A549 (cell line): ENCODE data around the gene CPA5. TPM values are rescaled to one million over a fixed set of nuclear protein-coding genes. Genes with fewer than 3 reads are reported as not detected.

Source experiments
- ATAC-seq, 2 experiments: fragments of 200-7000 bp in 1 of 2; fragments of >200 bp in 1 of 2; cut with Nextera tagmentation in 1 of 2; cut with Tn5 transposase in 1 of 2; 3 replicates each; pipeline versions ENCODE4 v1.8.0 to v1.9.1; 2018 to 2020; ENCODE audit warnings: mild to moderate bottlenecking in 1 of 2, moderate library complexity in 1 of 2
- CTCF ChIA-PET: fragments of 300-600 bp; sonication (Branson Sonifier 250); formaldehyde crosslinking; extraction: SDS; loops from one replicate; lab custom pipeline; 2021; ENCODE audit warnings: antibody characterized with exemption, inconsistent platforms; lab: Yijun Ruan, JAX
- POLR2A ChIA-PET: fragments of 350-600 bp; formaldehyde crosslinking; extraction: SDS; loops from one replicate; lab custom pipeline; 2021; ENCODE audit warnings: antibody characterized with exemption, inconsistent platforms; lab: Yijun Ruan, JAX
- DNase-seq, 2 experiments: peaks; one replicate each; pipeline versions ENCODE4 v3.0.0 to v3.0.0-alpha.2; 2011 to 2016; ENCODE audit warnings: low read depth in 1 of 2, low spot score in 1 of 2
- FAIRE-seq: peaks from 2 replicates; lab custom pipeline; 2011; peaks lifted over from hg19 to GRCh38; lab: Jason Lieb, UNC
- H3K27ac ChIP-seq, 2 experiments: fragments of >200 bp; sonication (Bioruptor Twin); formaldehyde crosslinking; 3 replicates each; pipeline ENCODE4 v1.5.1; 2016 to 2017
- H3K4me1 ChIP-seq: fragments of >200 bp; sonication (Bioruptor Twin); formaldehyde crosslinking; 3 replicates; pipeline ENCODE4 v1.6.1; 2016
- H3K4me2 ChIP-seq: fragments of >200 bp; sonication (Bioruptor Twin); formaldehyde crosslinking; 3 replicates; pipeline ENCODE4 v1.6.1; 2016
- H3K4me3 ChIP-seq: fragments of >200 bp; sonication (Bioruptor Twin); formaldehyde crosslinking; 3 replicates; pipeline ENCODE4 v1.5.1; 2016
- H3K9me3 ChIP-seq: fragments of >200 bp; sonication (Bioruptor Twin); formaldehyde crosslinking; 3 replicates; pipeline ENCODE4 v1.6.1; 2016
- BHLHE40 ChIP-seq: IDR thresholded peaks from 2 replicates; pipeline ENCODE4 v1.6.1; 2012; ENCODE audit warnings: low read depth, low read length, inconsistent platforms
- CEBPB ChIP-seq, 2 experiments: fragments of >200 bp in 1 of 2; sonication (Bioruptor Twin) in 1 of 2; formaldehyde crosslinking in 1 of 2; IDR thresholded peaks; 2 replicates each; pipeline ENCODE4 v1.6.1; 2012 to 2016
- CHD2 ChIP-seq: fragments of 150-350 bp; IDR thresholded peaks from 2 replicates; pipeline ENCODE4 v1.6.1; 2014; ENCODE audit warnings: low read length; ENCODE audit not compliant: partially characterized antibody
- CHD4 ChIP-seq: fragments of 200-600 bp; sonication (generic); IDR thresholded peaks from 2 replicates; pipeline ENCODE4 v1.6.1; 2016; ENCODE audit warnings: antibody characterized with exemption, mild to moderate bottlenecking, borderline replicate concordance
- CTCF ChIP-seq: fragments of >200 bp; sonication (Bioruptor Twin); formaldehyde crosslinking; IDR thresholded peaks from 3 replicates; pipeline ENCODE4 v1.5.1; 2016
- EP300 ChIP-seq, 2 experiments: fragments of >200 bp; sonication (Bioruptor Twin); formaldehyde crosslinking; IDR thresholded peaks; 2 replicates in 1 of 2; 3 replicates in 1 of 2; pipeline ENCODE4 v1.6.1; 2016 to 2017
- ESRRA ChIP-seq: fragments of 150-350 bp; IDR thresholded peaks from 2 replicates; pipeline ENCODE4 v1.6.1; 2014; ENCODE audit warnings: mild to moderate bottlenecking, low read length, borderline replicate concordance
- FOSB ChIP-seq: fragments of 250-450 bp; sonication (Bioruptor Pico); IDR thresholded peaks from 2 replicates; pipeline ENCODE4 v1.5.0; 2020; ENCODE audit warnings: mild to moderate bottlenecking, moderate library complexity
- GATA3 ChIP-seq: IDR thresholded peaks from 2 replicates; pipeline ENCODE4 v1.6.1; 2012; ENCODE audit warnings: borderline replicate concordance
- HMGXB4 ChIP-seq: fragments of 250-450 bp; sonication (Bioruptor Pico); IDR thresholded peaks from 2 replicates; pipeline ENCODE4 v1.5.0; 2021; ENCODE audit warnings: mild to moderate bottlenecking, moderate library complexity, borderline replicate concordance
- HOXB13 ChIP-seq: fragments of 250-450 bp; sonication (Bioruptor Pico); IDR thresholded peaks from 2 replicates; pipeline ENCODE4 v1.5.0; 2020; ENCODE audit warnings: low read depth, mild to moderate bottlenecking, moderate library complexity
- HOXB5 ChIP-seq: fragments of 250-450 bp; sonication (Bioruptor Pico); IDR thresholded peaks from 2 replicates; pipeline ENCODE4 v1.5.0; 2020; ENCODE audit warnings: mild to moderate bottlenecking, moderate library complexity
- JUN ChIP-seq, 2 experiments: fragments of >200 bp; sonication (Bioruptor Twin); formaldehyde crosslinking; IDR thresholded peaks; 2 replicates in 1 of 2; 3 replicates in 1 of 2; pipeline ENCODE4 v1.6.1; 2016 to 2017
- KDM5A ChIP-seq: fragments of 200-600 bp; sonication (generic); IDR thresholded peaks from 2 replicates; pipeline ENCODE4 v1.6.1; 2016; ENCODE audit warnings: antibody characterized with exemption, mild to moderate bottlenecking
- MAFK ChIP-seq: fragments of 450-650 bp; IDR thresholded peaks from 2 replicates; pipeline ENCODE4 v1.6.1; 2014; ENCODE audit not compliant: partially characterized antibody
- MAX ChIP-seq: IDR thresholded peaks from 2 replicates; pipeline ENCODE4 v1.6.1; 2012
- MYC ChIP-seq: IDR thresholded peaks from 2 replicates; pipeline ENCODE4 v1.6.1; 2012; ENCODE audit warnings: mild to moderate bottlenecking, inconsistent platforms, low read length, improper control_type of control experiment, borderline replicate concordance
- NFE2L2 ChIP-seq: fragments of 150-350 bp; conservative IDR thresholded peaks from 2 replicates; pipeline ENCODE4 v1.6.1; 2014; ENCODE audit warnings: low read length
- NPAS2 ChIP-seq: fragments of 250-450 bp; sonication (Bioruptor Pico); IDR thresholded peaks from 2 replicates; pipeline ENCODE4 v1.8.0; 2022; ENCODE audit warnings: mild to moderate bottlenecking, moderate library complexity, borderline replicate concordance
- NR3C1 ChIP-seq: fragments of >200 bp; sonication (Bioruptor Twin); formaldehyde crosslinking; IDR thresholded peaks from 3 replicates; pipeline ENCODE4 v1.6.1; 2017
- POLR2A ChIP-seq: IDR thresholded peaks from 2 replicates; pipeline ENCODE4 v1.6.1; 2012; ENCODE audit warnings: mild to moderate bottlenecking, low read length
- POLR2AphosphoS2 ChIP-seq: conservative IDR thresholded peaks from 2 replicates; pipeline ENCODE4 v1.6.1; 2012; ENCODE audit warnings: low read length, improper control_type of control experiment, inconsistent platforms
- RCOR1 ChIP-seq: fragments of 150-350 bp; IDR thresholded peaks from 2 replicates; pipeline ENCODE4 v1.6.1; 2014; ENCODE audit warnings: antibody characterized with exemption, low read length, low read depth
- RFX5 ChIP-seq: fragments of 450-650 bp; IDR thresholded peaks from 2 replicates; pipeline ENCODE4 v1.7.1; 2014; ENCODE audit warnings: antibody characterized with exemption, mild to moderate bottlenecking, moderate library complexity
- TFCP2L1 ChIP-seq: fragments of 250-450 bp; sonication (Bioruptor Pico); IDR thresholded peaks from 2 replicates; pipeline ENCODE4 v1.5.0; 2021; ENCODE audit warnings: mild to moderate bottlenecking
- ZC3H11A ChIP-seq: fragments of 450-650 bp; IDR thresholded peaks from 2 replicates; pipeline ENCODE4 v1.6.1; 2014; ENCODE audit warnings: antibody characterized with exemption, mild to moderate bottlenecking
- ZFP36 ChIP-seq: fragments of 450-650 bp; IDR thresholded peaks from 2 replicates; pipeline ENCODE4 v1.6.1; 2014; ENCODE audit warnings: borderline replicate concordance; ENCODE audit not compliant: partially characterized antibody
- ZSCAN20 ChIP-seq: fragments of 250-450 bp; sonication (Bioruptor Pico); IDR thresholded peaks from 2 replicates; pipeline ENCODE4 v1.8.0; 2022; ENCODE audit warnings: mild to moderate bottlenecking, moderate library complexity
- WGBS: methylation state at CpG from one replicate; pipeline ENCODE4 v1.1.6; 2017; ENCODE audit errors: missing lambda C conversion rate; 5-methylcytosine and 5-hydroxymethylcytosine counted together
- polyA plus RNA-seq, 4 experiments: library from polyadenylated mRNA; depleted of rRNA in 3 of 4; stranded (reverse); fragments of >200 nt; fragmentation: RNase III in 1 of 4; extraction: RNeasy Plus Mini Kit Qiagen cat#74134 plus additional on column Dnase treatment in 1 of 4; gene quantifications; 2 replicates in 3 of 4; 3 replicates in 1 of 4; pipeline ENCODE4 v1.2.3, GENCODE V29; 2011 to 2017

Gene CPA5
- polyA plus RNA-seq, 2 of the 4 experiments (the other 2 are of a cell fraction), result not detected

- TF ChIP-seq MAX (no peak), CEBPB (IDR thresholded peaks at IDR 0.05) (no peak)
Measured at GRCh38 chr7:130346177-130346905, 1.7 kb downstream of the CPA5 start (continued).

GRCh38 chr7:130346941-130347340 lies 2.3 kb downstream of the CPA5 start:
- ATAC-seq (no peak), DNase-seq (no peak), FAIRE-seq (no peak)
- Histone ChIP-seq H3K4me3 (no peak overlapping the region), H3K27ac (no peak overlapping the region), H3K9me3 (0 out of 3 replicates have a peak, but pooled peaks cover 5% of the 10 kb centered on the region), H3K4me1 (no peaks in the 10 kb centered on the region), H3K4me2 (no peak overlapping the region)
- ChIA-PET CTCF (interaction anchor here (0.6 kb wide), 1 partner anchor 726 kb away, joined by 3 read pairs; no protein-coding TSS in a partner anchor), POLR2A (no interaction called here)
- 71% methylated on average over 12 of the region's 12 CpGs for WGBS
- TF ChIP-seq CTCF (no peak), RFX5 (no peak), JUN (IDR thresholded peaks at IDR 0.05) (no peak), MAFK (no peak), GATA3 (no peak), POLR2AphosphoS2 (no peak), MAX (no peak), HOXB5 (CRISPR knock-in tag) (no peak), ESRRA (no peak), RCOR1 (no peak), HMGXB4 (CRISPR knock-in tag) (no peak), NFE2L2 (no peak), TFCP2L1 (CRISPR knock-in tag) (no peak), BHLHE40 (no peak), EP300 (IDR thresholded peaks at IDR 0.05) (no peak), FOSB (CRISPR knock-in tag) (no peak), CHD4 (no peak)

- Histone ChIP-seq H3K9me3 (no peaks in the 10 kb centered on the region), H3K4me2 (no peak overlapping the region), H3K27ac (no peak overlapping the region), H3K4me1 (peaks cover 8% of the 10 kb centered on the region), H3K4me3 (no peak overlapping the region)
- no peak for FAIRE-seq
- ChIA-PET POLR2A (no interaction called here), CTCF (interaction anchor here (1.1 kb wide), 1 partner anchor 18 kb away, joined by 3 read pairs; no protein-coding TSS in a partner anchor)
- 68% methylated on average over 16 of the region's 16 CpGs for WGBS
- ATAC-seq, result no peak
- no peak for DNase-seq
- TF ChIP-seq MYC, result no peak
- no peak for TF ChIP-seq CHD4
- TF ChIP-seq NR3C1, result no peak
- no peak for TF ChIP-seq NPAS2
- TF ChIP-seq FOSB (CRISPR knock-in tag), result no peak
- no peak for TF ChIP-seq EP300 (IDR thresholded peaks at IDR 0.05)
- no peak for TF ChIP-seq ZC3H11A
- TF ChIP-seq RFX5, result no peak
- no peak for TF ChIP-seq MAFK
- TF ChIP-seq NFE2L2, result no peak
- no peak for TF ChIP-seq HOXB13 (CRISPR knock-in tag)
- TF ChIP-seq KDM5A, result no peak
- no peak for TF ChIP-seq ZSCAN20
- no peak for TF ChIP-seq POLR2A
- no peak for TF ChIP-seq CHD2
- no peak for TF ChIP-seq BHLHE40
- no peak for TF ChIP-seq ZFP36
- TF ChIP-seq JUN (IDR thresholded peaks at IDR 0.05), result no peak
Measured at GRCh38 chr7:130349911-130350782, 5.5 kb downstream of the CPA5 start.
